ENCODE measurements around the gene ABCG8. TPM values are rescaled to one million over a fixed set of nuclear protein-coding genes. Genes with fewer than 3 reads are reported as not detected.
A peak's percentile ranks its signal among the peaks of the same experiment; 100 is the strongest.
"Not testable (repeated sequence)": the region's sequence is repeated elsewhere in the genome, so short reads cannot be mapped to it uniquely, and the experiment has no call there.

ABCG8 gene
- total and polyA plus RNA-seq, 5 donors, result not detected

DNA sequence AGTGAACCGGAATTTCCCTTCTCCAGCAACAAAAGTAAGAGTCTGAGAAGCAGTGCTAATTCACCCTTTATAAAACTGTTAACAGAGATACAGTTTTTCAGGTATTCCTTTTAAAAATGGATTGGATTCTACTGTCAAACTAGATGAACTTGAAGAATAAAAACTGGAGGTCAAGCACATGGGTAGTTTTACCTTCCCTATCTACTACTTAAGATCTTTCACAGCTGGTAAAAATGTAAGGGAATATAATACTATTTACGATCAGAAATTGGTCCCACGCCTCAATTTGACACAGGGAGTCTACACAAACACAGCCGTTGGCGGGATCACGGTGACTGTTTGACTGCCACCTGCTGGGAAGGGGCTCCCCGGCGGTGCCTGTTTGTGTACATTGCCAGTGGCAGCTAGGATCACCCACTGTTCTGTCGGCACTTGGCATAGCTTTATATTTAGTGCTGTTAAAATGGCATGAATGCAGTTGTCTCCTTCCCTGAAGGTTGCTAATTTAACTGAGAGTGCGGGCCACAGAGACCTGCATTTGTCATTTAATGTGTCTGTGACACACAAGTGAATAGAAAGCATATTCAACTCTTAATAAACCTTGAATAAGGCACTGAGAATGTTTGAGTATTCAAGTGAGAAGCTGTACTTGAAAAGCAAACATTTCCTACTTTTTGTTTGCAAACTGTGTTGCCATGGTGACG, 59.5 kb downstream of the ABCG8 start:
- Histone ChIP-seq H3K4me1 (ENCODE audit: control insufficient read depth, insufficient read depth, low read length) (no peaks in the 10 kb centered on the region), H3K27ac (ENCODE audit: low read length) (no peak overlapping the region), H3K9me3 (ENCODE audit: control insufficient read depth, low read length) (no peaks in the 10 kb centered on the region), H3K4me3 (ENCODE audit: low read length) (no peak overlapping the region), H3K27me3 (ENCODE audit: control insufficient read depth, insufficient read depth) (no peaks in the 10 kb centered on the region)
- DNase-seq, result peak in 2 of 3 donors; percentile 52 to 64
- 70% methylated on average over 11 of the region's 11 CpGs for WGBS
- intact Hi-C loops (cut with DNase I), result no loop called here
- peak in 1 of 2 donors; percentile 49 for ATAC-seq

DNA sequence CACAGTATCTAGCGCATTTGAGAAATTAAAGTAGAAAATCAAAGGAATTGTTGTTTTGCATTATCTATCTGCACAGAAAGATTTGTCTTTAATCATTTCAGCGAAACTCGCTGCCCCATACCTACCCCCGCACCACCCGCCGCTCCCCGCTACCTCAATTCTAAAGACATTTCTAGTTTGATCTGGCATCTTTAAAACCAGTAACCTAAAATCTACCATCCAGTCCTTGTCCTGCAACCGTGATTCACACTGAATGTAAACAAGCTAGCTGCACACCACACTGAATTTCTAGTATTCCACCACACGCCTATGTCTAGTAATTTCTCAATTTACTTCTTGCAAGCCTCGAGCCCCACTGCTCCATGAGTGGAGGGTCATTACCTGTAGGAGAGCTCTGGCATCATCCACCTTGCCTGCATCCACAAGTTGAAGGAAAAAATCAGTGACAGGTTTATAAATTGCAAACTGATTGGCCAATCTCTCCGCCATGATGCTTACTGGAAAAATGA, 60.1 kb downstream of the ABCG8 start:
- no peaks in the 10 kb centered on the region for H3K27me3 ChIP-seq (ENCODE audit: control insufficient read depth, insufficient read depth)
- intact Hi-C loops (cut with DNase I), result no loop called here
- H3K4me1 ChIP-seq (ENCODE audit: control insufficient read depth, insufficient read depth, low read length), result no peaks in the 10 kb centered on the region
- ATAC-seq (no peak), DNase-seq (no peak)
- H3K4me3 ChIP-seq (ENCODE audit: low read length), result no peak overlapping the region
- no peak overlapping the region for H3K27ac ChIP-seq (ENCODE audit: low read length)
- H3K9me3 ChIP-seq (ENCODE audit: control insufficient read depth, low read length), result no peaks in the 10 kb centered on the region
- 95% methylated on average over 11 of the region's 11 CpGs for WGBS

DNA sequence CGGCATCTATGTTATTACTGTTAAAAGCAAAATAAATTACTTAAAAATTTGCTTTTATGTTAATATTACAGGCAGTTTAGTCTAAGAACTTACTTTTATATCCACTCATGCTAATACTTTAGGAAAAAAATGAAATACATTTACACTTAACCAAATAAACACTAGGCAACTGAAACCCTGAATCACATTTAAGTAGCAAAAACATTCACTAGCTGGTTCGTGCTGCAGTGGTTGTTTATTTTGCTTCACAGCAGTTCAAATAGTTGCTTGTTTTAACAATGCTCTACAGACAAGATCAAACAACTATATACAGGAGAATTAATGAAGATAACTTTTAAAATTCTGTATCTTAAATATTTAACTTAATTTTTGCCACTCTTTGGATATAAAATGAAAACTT, 60.8 kb downstream of the ABCG8 start:
- intact Hi-C loops (cut with DNase I), result no loop called here
- 89% methylated on average over 2 of the region's 2 CpGs for WGBS
- ATAC-seq, result no peak

DNA sequence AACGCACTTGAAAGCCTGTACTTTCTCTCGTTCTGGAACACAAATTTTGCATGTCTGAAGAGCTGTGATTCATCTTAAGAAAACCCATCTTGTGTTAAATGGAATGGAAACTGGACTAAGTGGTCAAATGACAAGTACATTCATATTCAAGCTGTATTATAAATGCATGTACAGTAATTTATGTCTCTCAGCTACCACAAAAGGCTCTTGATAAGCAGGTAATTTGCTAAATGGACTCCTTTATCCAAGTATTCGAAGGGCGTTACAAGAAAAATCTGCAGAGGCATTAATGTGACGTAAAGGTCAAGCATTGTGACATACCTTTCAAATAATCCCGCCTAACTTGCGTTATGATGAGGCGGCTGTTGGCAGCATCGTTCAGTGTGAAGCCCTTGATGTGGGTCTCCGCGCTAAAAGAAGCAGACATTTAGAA, 66.6 kb downstream of the ABCG8 start:
- Histone ChIP-seq H3K4me3 (ENCODE audit: low read length) (no peak overlapping the region), H3K27me3 (ENCODE audit: control insufficient read depth, insufficient read depth) (no peaks in the 10 kb centered on the region), H3K9me3 (ENCODE audit: control insufficient read depth, low read length) (no peaks in the 10 kb centered on the region), H3K27ac (ENCODE audit: low read length) (no peak overlapping the region), H3K4me1 (ENCODE audit: control insufficient read depth, insufficient read depth, low read length) (no peaks in the 10 kb centered on the region)
- no peak for DNase-seq
- 86% methylated on average over 11 of the region's 11 CpGs for WGBS
- ATAC-seq, result no peak
- intact Hi-C loops (cut with DNase I), result no loop called here

More for the DNA sequence above, 60.8 kb downstream of the ABCG8 start:
- Histone ChIP-seq H3K4me3 (ENCODE audit: low read length) (no peak overlapping the region), H3K9me3 (ENCODE audit: control insufficient read depth, low read length) (no peaks in the 10 kb centered on the region), H3K27ac (ENCODE audit: low read length) (no peak overlapping the region), H3K27me3 (ENCODE audit: control insufficient read depth, insufficient read depth) (no peaks in the 10 kb centered on the region), H3K4me1 (ENCODE audit: control insufficient read depth, insufficient read depth, low read length) (no peaks in the 10 kb centered on the region)
- DNase-seq, result no peak

DNA sequence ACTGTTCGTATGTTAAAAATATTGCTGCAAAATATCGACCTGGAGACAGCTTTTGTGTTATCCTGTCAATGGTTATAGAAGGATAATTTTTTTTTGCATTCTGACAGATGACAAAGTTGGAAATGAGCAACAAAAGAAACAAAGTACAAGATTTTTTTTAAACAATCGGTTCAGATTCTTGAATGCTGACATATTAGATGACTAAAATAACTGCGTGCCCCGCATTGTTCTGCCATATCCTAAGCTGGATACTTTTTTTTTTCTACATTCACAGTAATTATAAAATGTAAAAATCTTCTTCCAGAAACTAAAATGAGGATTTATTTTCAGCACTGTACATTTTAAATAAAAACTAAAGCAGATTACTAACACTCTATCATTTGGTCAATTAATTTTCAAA, 67.1 kb downstream of the ABCG8 start:
- WGBS, result 89% methylated on average over 5 of the region's 5 CpGs
- ATAC-seq (no peak), DNase-seq (no peak)
- H3K27ac ChIP-seq (ENCODE audit: low read length), result no peak overlapping the region
- no peaks in the 10 kb centered on the region for H3K4me1 ChIP-seq (ENCODE audit: control insufficient read depth, insufficient read depth, low read length)
- H3K4me3 ChIP-seq (ENCODE audit: low read length), result no peak overlapping the region
- no peaks in the 10 kb centered on the region for H3K27me3 ChIP-seq (ENCODE audit: control insufficient read depth, insufficient read depth)
- intact Hi-C loops (cut with DNase I), result no loop called here
- H3K9me3 ChIP-seq (ENCODE audit: control insufficient read depth, low read length), result no peaks in the 10 kb centered on the region

DNA sequence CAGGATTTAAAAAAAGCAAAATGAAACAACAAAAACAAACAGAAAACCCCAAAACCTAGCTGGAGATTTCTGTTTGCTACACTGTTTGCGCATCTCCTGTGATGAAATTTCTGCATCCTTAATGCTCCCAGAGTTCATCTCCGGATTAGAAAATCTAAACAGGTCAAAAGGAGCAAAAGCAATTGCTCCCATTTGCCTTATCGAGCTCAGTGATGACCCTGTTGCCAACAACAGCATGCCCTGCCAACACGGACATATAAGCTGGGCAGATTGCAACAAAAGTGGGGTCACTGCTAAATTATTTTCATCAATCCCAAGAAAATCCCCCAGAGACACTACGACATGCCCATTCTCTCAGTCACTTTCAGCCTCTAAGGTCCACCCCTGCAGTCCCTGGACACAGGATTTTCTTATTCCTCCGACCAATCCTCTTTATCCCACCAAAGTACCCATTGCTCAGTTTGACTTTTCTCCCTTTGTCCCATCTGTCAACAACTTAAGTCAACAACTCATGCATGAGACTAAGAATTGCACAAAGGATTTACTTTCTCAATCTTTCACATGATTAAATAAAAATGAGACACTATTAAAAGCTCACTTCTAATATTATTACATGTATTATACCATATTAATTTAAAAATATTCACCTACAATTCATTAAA, 67.8 kb downstream of the ABCG8 start:
- Histone ChIP-seq H3K4me3 (ENCODE audit: low read length) (no peak overlapping the region), H3K27me3 (ENCODE audit: control insufficient read depth, insufficient read depth) (no peaks in the 10 kb centered on the region), H3K27ac (ENCODE audit: low read length) (no peak overlapping the region), H3K9me3 (ENCODE audit: control insufficient read depth, low read length) (no peaks in the 10 kb centered on the region), H3K4me1 (ENCODE audit: control insufficient read depth, insufficient read depth, low read length) (no peaks in the 10 kb centered on the region)
- 90% methylated on average over 6 of the region's 6 CpGs for WGBS
- ATAC-seq (no peak), DNase-seq (no peak)
- intact Hi-C loops (cut with DNase I), result no loop called here

DNA sequence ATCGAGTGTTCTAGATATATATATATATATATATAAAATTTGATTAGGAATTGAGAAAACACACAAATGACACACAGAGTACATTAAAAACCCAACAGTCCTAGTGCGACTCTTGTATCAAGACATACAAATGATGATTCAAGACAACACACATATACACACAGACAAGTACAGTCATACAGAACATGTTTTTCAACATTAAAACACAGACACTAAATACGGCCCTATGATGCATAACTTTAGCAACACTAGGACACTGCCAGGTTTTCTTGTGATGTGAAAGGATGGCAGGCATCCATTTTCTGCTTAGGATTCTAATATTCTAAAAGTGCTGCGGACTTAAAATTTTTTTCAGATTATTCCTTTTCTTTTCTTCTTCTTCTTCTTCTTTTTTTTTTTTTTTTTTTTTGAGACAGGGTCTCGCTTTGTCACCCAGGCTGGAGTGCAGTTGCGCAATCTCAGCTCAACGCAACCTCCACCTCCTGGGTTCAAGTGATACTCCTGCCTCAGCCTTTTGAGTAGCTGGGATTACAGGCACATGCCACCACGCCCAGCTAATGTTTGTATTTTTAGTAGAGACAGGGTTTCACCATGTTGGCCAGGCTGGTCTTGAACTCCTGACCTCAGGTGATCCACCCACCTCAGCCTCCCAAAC, 72.5 kb downstream of the ABCG8 start:
- H3K4me3 ChIP-seq (ENCODE audit: low read length); H3K9me3 ChIP-seq (ENCODE audit: control insufficient read depth, low read length); H3K4me1 ChIP-seq (ENCODE audit: control insufficient read depth, insufficient read depth, low read length); intact Hi-C loops (cut with DNase I); H3K27me3 ChIP-seq (ENCODE audit: control insufficient read depth, insufficient read depth); H3K27ac ChIP-seq (ENCODE audit: low read length); ATAC-seq: not testable (repeated sequence)
- WGBS, result 93% methylated on average over 8 of the region's 8 CpGs
- peak in 1 of 3 donors; percentile 28 for DNase-seq

DNA sequence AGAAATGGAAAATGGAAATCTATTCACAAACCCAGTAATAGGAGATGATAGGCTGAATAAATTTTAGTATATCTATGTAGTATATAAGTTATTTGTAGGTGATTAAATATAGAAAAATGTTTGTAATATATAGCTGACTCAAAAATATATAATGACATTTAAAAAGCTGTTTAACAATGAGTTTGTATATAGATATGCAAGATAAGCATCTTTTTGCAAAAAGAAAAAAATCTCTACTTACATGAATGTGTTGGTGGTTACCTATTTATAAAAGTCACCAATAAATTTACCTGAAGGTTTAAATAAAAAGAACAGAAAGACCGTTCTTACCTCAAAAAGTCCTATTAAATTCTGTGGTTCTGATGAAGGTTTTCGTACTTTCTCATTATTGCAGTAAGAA, 85.7 kb downstream of the ABCG8 start:
- intact Hi-C loops (cut with DNase I), result no loop called here
- DNase-seq, result no peak
- H3K27me3 ChIP-seq (ENCODE audit: control insufficient read depth, insufficient read depth), result no peaks in the 10 kb centered on the region
- H3K4me3 ChIP-seq (ENCODE audit: low read length), result no peak overlapping the region
- WGBS, result 96% methylated on average over 2 of the region's 2 CpGs
- H3K9me3 ChIP-seq (ENCODE audit: control insufficient read depth, low read length), result no peaks in the 10 kb centered on the region
- H3K4me1 ChIP-seq (ENCODE audit: control insufficient read depth, insufficient read depth, low read length), result no peaks in the 10 kb centered on the region
- ATAC-seq, result no peak
- no peak overlapping the region for H3K27ac ChIP-seq (ENCODE audit: low read length)

DNA sequence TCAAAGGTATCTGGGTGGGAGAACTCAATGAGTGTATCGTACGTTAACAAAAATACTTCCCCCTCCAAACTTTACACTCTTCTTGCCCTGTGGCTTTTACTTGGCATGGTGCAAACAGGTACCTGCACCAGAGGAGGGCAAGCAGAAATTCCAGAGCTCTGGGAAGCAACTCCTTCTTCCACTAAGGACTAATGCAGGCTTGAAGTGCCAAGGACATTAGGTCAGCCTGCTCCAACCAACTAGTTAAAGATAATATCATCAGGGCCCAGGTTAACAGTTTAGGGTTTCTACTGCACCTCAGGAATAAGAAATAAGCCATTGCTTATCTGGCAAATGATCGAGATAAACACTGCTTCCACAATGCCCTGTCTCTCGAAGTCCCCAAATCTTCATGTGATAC, 86.7 kb downstream of the ABCG8 start:
- H3K27ac ChIP-seq (ENCODE audit: low read length), result no peak overlapping the region
- H3K9me3 ChIP-seq (ENCODE audit: control insufficient read depth, low read length), result no peaks in the 10 kb centered on the region
- 87% methylated on average over 4 of the region's 4 CpGs for WGBS
- intact Hi-C loops (cut with DNase I), result no loop called here
- ATAC-seq, result no peak
- no peaks in the 10 kb centered on the region for H3K27me3 ChIP-seq (ENCODE audit: control insufficient read depth, insufficient read depth)
- H3K4me3 ChIP-seq (ENCODE audit: low read length), result no peak overlapping the region
- DNase-seq, result no peak
- H3K4me1 ChIP-seq (ENCODE audit: control insufficient read depth, insufficient read depth, low read length), result no peaks in the 10 kb centered on the region

DNA sequence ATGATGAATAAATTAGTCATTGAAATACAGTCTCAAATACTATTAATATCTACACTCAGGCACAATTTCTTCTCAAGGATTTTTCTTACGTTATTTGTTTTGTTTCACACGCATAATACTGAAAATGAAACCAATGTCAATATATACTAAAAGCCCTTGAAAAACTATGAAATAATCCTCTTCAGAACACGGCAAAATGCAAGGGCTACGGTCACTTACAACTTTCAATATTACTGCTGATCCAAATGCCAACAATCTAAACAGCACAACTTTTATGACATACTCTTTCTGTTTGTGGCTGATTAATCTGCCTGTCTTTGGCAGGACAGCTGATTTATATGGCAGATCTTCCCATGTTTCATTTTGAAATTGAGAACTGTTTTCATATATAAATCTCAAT, 88.7 kb downstream of the ABCG8 start:
- H3K9me3 ChIP-seq (ENCODE audit: control insufficient read depth, low read length), result no peaks in the 10 kb centered on the region
- H3K4me3 ChIP-seq (ENCODE audit: low read length), result no peak overlapping the region
- ATAC-seq, result no peak
- DNase-seq, result no peak
- no peaks in the 10 kb centered on the region for H3K4me1 ChIP-seq (ENCODE audit: control insufficient read depth, insufficient read depth, low read length)
- H3K27ac ChIP-seq (ENCODE audit: low read length), result no peak overlapping the region
- 94% methylated on average over 4 of the region's 4 CpGs for WGBS
- no peaks in the 10 kb centered on the region for H3K27me3 ChIP-seq (ENCODE audit: control insufficient read depth, insufficient read depth)
- intact Hi-C loops (cut with DNase I), result no loop called here

DNA sequence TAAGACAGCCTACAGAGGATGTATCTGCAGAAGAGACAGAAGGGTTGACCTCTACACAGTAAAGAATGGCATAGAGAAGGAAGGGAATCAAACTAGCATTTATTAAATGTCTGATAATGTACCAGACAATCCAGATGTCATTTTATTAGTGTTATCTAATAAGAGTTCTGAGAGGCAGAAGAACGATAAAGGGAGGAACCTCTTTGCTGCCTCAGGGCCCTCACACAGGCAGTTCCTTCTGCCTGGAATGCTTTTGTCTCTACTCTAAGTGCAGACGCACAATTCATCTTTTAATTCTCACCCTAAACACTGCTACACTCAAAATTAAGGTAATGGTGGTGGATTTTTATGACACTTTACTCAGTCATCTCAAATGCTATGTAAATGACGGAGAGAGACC, 92.5 kb downstream of the ABCG8 start:
- no peak for ATAC-seq
- H3K27ac ChIP-seq (ENCODE audit: low read length), result no peak overlapping the region

More for the DNA sequence above, 92.5 kb downstream of the ABCG8 start:
- no peaks in the 10 kb centered on the region for H3K4me1 ChIP-seq (ENCODE audit: control insufficient read depth, insufficient read depth, low read length)
- no peak for DNase-seq
- no peak overlapping the region for H3K4me3 ChIP-seq (ENCODE audit: low read length)
- 97% methylated on average over 3 of the region's 3 CpGs for WGBS
- H3K27me3 ChIP-seq (ENCODE audit: control insufficient read depth, insufficient read depth), result no peaks in the 10 kb centered on the region
- no peaks in the 10 kb centered on the region for H3K9me3 ChIP-seq (ENCODE audit: control insufficient read depth, low read length)
- intact Hi-C loops (cut with DNase I), result no loop called here
